Calu3 (cell line): ENCODE data around the gene TCF3. TPM values are rescaled to one million over a fixed set of nuclear protein-coding genes. Genes with fewer than 3 reads are reported as not detected.

Experiments
- BruUV-seq: library from RNA; stranded (reverse); fragments of 400-500 nt; replicated peaks from 2 replicates; lab custom pipeline; 2021; lab: Mats Ljungman, UMichigan
- CTCF ChIA-PET: fragments of 300-600 bp; sonication (Branson Sonifier 250); formaldehyde crosslinking; loops from one replicate; lab custom pipeline; 2022; ENCODE audit warnings: antibody characterized with exemption; lab: Charles Lee
- DNase-seq: peaks from one replicate; pipeline ENCODE4 v3.0.0; 2022
- H3K27ac Mint-ChIP-seq: one replicate; pipeline ENCODE4 v1.8.0; 2022; ENCODE audit warnings: mixed read lengths; ENCODE audit not compliant: unreplicated experiment
- H3K27me3 Mint-ChIP-seq: one replicate; pipeline ENCODE4 v1.8.0; 2022; ENCODE audit warnings: mixed read lengths; ENCODE audit not compliant: unreplicated experiment
- H3K36me3 Mint-ChIP-seq: one replicate; pipeline ENCODE4 v1.8.0; 2022; ENCODE audit warnings: mild to moderate bottlenecking, moderate library complexity, mixed read lengths; ENCODE audit not compliant: insufficient read depth, unreplicated experiment
- H3K4me1 Mint-ChIP-seq: one replicate; pipeline ENCODE4 v1.8.0; 2022; ENCODE audit warnings: mild to moderate bottlenecking, low read depth, mixed read lengths; ENCODE audit not compliant: unreplicated experiment
- H3K4me3 Mint-ChIP-seq: one replicate; pipeline ENCODE4 v1.8.0; 2022; ENCODE audit warnings: mild to moderate bottlenecking, low read depth, moderate library complexity, mixed read lengths; ENCODE audit not compliant: unreplicated experiment
- H3K9me3 Mint-ChIP-seq: one replicate; pipeline ENCODE4 v1.8.0; 2022; ENCODE audit warnings: low read depth, mixed read lengths; ENCODE audit not compliant: unreplicated experiment
- CTCF ChIP-seq: fragments of 200-600 bp; IDR thresholded peaks from one replicate; pipeline ENCODE4 v1.8.0; 2022; ENCODE audit warnings: antibody characterized with exemption; ENCODE audit not compliant: unreplicated experiment
- intact Hi-C: fragments of 100-400 bp; cut with micrococcal nuclease; formaldehyde crosslinking; loops from one replicate; pipeline ENCODE4 v1.10.0; 2022; ENCODE audit not compliant: unreplicated experiment
- total RNA-seq: library from RNA; stranded (reverse); gene quantifications from 2 replicates; pipeline ENCODE4 v1.2.3, GENCODE V29; 2022

The TCF3 gene
- total RNA-seq, 1 experiment from 2014 or later = 102 TPM

- no peak overlapping the region for H3K27ac Mint-ChIP-seq
- CTCF ChIA-PET = no interaction called here
- no TSS peak for BruUV-seq
- no peaks in the 10 kb centered on the region for H3K27me3 Mint-ChIP-seq
- H3K4me3 Mint-ChIP-seq = no peak overlapping the region
- no peak for DNase-seq
- H3K4me1 Mint-ChIP-seq = no peaks in the 10 kb centered on the region
- intact Hi-C loops = no loop called here
- TF ChIP-seq CTCF = no peak
- peaks cover 28% of the 10 kb centered on the region for H3K36me3 Mint-ChIP-seq
- no peaks in the 10 kb centered on the region for H3K9me3 Mint-ChIP-seq
Measured at GRCh38 chr19:1626417-1627010, 25.9 kb downstream of the TCF3 start.

GRCh38 chr19:1624458-1624857, 28.0 kb downstream of the TCF3 start:
- Mint-ChIP-seq H3K4me3 (no peak overlapping the region), H3K36me3 (peaks cover 24% of the 10 kb centered on the region), H3K9me3 (no peaks in the 10 kb centered on the region), H3K27me3 (no peaks in the 10 kb centered on the region), H3K4me1 (no peaks in the 10 kb centered on the region), H3K27ac (no peak overlapping the region)
- intact Hi-C loops = no loop called here
- no TSS peak for BruUV-seq
- TF ChIP-seq CTCF = peak; percentile 31
- CTCF ChIA-PET = no interaction called here
- no peak for DNase-seq

GRCh38 chr19:1622541-1622940, 29.9 kb downstream of the TCF3 start:
- Mint-ChIP-seq H3K27ac (no peak overlapping the region), H3K9me3 (no peaks in the 10 kb centered on the region), H3K4me3 (no peak overlapping the region), H3K36me3 (peaks cover 35% of the 10 kb centered on the region), H3K27me3 (no peaks in the 10 kb centered on the region), H3K4me1 (peaks cover 6% of the 10 kb centered on the region)
- intact Hi-C loops = no loop called here
- TF ChIP-seq CTCF = no peak
- CTCF ChIA-PET = no interaction called here
- no TSS peak for BruUV-seq
- DNase-seq = no peak

GRCh38 chr19:1622007-1622406, 30.4 kb downstream of the TCF3 start:
- Mint-ChIP-seq H3K36me3 (peaks cover 35% of the 10 kb centered on the region), H3K27ac (no peak overlapping the region), H3K27me3 (no peaks in the 10 kb centered on the region), H3K4me3 (no peak overlapping the region), H3K9me3 (no peaks in the 10 kb centered on the region), H3K4me1 (peaks cover 6% of the 10 kb centered on the region)
- no peak for TF ChIP-seq CTCF
- DNase-seq = no peak
- CTCF ChIA-PET = no interaction called here
- BruUV-seq = no TSS peak
- intact Hi-C loops = no loop called here
